ENCODE measurements around the gene PXDN.

The PXDN gene

DNA sequence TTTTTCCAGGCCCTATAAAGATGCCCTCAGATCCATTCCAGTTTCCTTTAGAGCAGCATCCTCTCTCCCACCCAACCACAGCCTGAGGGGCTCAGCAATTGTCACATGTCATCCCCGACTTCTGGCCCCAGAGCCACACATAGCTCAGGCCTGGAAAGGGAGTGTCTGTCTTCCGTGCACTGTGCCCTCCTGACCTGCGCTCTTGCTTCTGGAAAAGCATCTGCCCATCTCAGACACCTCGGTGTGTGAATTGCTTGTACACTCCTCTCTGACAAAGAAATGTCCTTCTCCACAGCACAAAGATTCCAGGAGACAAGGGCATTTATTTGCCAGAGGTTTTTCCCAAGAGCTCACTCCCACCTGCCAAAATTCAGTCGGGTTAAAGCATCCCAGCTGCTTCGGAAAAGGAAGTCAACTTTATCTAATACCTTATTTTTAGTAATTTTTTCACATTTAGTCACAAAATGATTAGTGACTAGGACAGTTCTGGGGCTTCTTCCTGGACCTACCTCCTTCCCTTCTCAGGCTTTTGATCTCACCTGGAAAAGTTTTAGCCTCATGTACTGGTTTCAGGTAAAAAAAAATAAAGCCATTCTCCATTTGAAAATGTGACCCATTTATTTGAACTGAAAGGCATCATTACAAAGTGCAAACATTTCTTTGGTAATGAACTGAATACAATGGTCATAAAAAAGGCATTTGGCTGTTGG, 112.9 kb downstream of the PXDN start:
- no peaks in the 10 kb centered on the region for H3K27me3 ChIP-seq
- no peak for DNase-seq
- no peaks in the 10 kb centered on the region for H3K36me3 ChIP-seq

DNA sequence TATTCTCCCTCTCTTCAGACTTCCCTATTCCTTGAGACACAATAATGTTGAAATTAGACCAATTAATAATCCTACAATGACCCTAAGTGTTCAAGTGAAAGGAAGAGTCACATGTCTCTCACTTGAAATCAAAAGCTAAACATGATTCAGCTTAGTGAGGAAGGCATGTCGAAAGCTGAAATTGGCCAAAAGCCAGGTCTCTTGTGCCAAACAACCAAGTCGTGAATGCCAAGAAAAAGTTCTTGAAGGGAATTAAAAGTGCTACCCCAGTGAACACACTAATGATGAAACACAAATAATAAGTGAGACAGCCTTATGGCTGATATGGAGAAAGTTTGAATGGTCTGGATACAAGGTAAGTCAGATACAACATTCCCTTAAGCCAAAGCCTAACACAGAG, 115.4 kb downstream of the PXDN start:
- Histone ChIP-seq H3K9me3 (no peaks in the 10 kb centered on the region), H3K27me3 (no peaks in the 10 kb centered on the region), H3K4me3 (ENCODE audit: low read depth, low read length) (no peak overlapping the region), H3K4me1 (no peaks in the 10 kb centered on the region), H3K36me3 (no peaks in the 10 kb centered on the region)
- no peak for TF ChIP-seq CTCF (IDR thresholded peaks at IDR 0.05; ENCODE audit: low read depth, low read length)
- no peak for DNase-seq

More for the DNA sequence above, 112.9 kb downstream of the PXDN start:
- Histone ChIP-seq H3K4me3 (ENCODE audit: low read depth, low read length) (no peak overlapping the region), H3K9me3 (no peaks in the 10 kb centered on the region), H3K4me1 (no peaks in the 10 kb centered on the region)
- TF ChIP-seq CTCF (IDR thresholded peaks at IDR 0.05; ENCODE audit: low read depth, low read length) = no peak

GRCh38 chr2:1627628-1628381, 116.5 kb downstream of the PXDN start:
- DNase-seq = no peak
- no peaks in the 10 kb centered on the region for H3K9me3 ChIP-seq
- no peak overlapping the region for H3K4me3 ChIP-seq (ENCODE audit: low read depth, low read length)
- H3K27me3 ChIP-seq = no peaks in the 10 kb centered on the region
- H3K36me3 ChIP-seq = no peaks in the 10 kb centered on the region
- no peak for TF ChIP-seq CTCF (IDR thresholded peaks at IDR 0.05; ENCODE audit: low read depth, low read length)
- H3K4me1 ChIP-seq = no peaks in the 10 kb centered on the region

DNA sequence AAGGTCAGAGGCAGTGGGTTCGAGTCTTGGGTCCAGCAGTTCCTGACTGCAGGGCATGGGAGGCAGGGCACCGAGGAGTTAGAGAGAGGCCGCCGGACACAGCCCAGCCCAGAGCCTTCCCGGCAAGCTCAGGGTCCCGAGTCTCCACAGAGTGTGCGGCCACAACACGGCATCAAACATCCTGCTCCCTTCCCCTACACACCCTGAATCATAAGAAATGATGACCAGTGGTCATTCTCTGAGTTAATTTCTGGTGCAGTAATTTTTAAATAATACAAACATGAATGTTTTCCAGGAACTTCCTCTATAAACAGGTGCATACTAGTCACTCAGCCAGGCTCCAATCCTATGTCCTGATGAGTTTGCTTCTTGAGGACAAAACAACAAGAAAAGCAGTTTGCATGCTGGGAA, 118.0 kb downstream of the PXDN start:
- Histone ChIP-seq H3K36me3 (no peaks in the 10 kb centered on the region), H3K27me3 (no peaks in the 10 kb centered on the region), H3K9me3 (no peaks in the 10 kb centered on the region), H3K4me1 (no peaks in the 10 kb centered on the region), H3K4me3 (ENCODE audit: low read depth, low read length) (no peak overlapping the region)
- no peak for TF ChIP-seq CTCF (IDR thresholded peaks at IDR 0.05; ENCODE audit: low read depth, low read length)
- no peak for DNase-seq

GRCh38 chr2:1625281-1626001, 118.9 kb downstream of the PXDN start:
- DNase-seq = no peak
- no peak for TF ChIP-seq CTCF (IDR thresholded peaks at IDR 0.05; ENCODE audit: low read depth, low read length)
- H3K9me3 ChIP-seq = no peaks in the 10 kb centered on the region
- no peak overlapping the region for H3K4me3 ChIP-seq (ENCODE audit: low read depth, low read length)
- no peaks in the 10 kb centered on the region for H3K36me3 ChIP-seq
- no peaks in the 10 kb centered on the region for H3K4me1 ChIP-seq
- no peaks in the 10 kb centered on the region for H3K27me3 ChIP-seq
